Measurements from ENCODE around the gene RNF149. TPM values are rescaled to one million over a fixed set of nuclear protein-coding genes. Genes with fewer than 3 reads are reported as not detected.
A peak's percentile ranks its signal among the peaks of the same experiment; 100 is the strongest.

The RNF149 gene
- total and polyA plus RNA-seq, 8 donors = 51.5 to 111 (median 66.5) TPM

- Histone ChIP-seq H3K4me1 (peaks cover 0 to 41% of the 10 kb centered on the region in 2 donors), H3K4me3 (no peak overlapping the region), H3K27ac (peak overlapping the region in 1 of 2 donors; percentile 92), H3K36me3 (no peaks in the 10 kb centered on the region), H3K27me3 (no peaks in the 10 kb centered on the region), H3K9me3 (no peaks in the 10 kb centered on the region)
- DNase-seq = no peak
- no peak for ATAC-seq
- TF ChIP-seq CTCF (IDR thresholded peaks at IDR 0.05) = no peak
- intact Hi-C loops (cut with DNase I) = no loop called here
These were observed 22.7 kb upstream of the RNF149 start for GRCh38 chr2:101331202-101331601.

DNA sequence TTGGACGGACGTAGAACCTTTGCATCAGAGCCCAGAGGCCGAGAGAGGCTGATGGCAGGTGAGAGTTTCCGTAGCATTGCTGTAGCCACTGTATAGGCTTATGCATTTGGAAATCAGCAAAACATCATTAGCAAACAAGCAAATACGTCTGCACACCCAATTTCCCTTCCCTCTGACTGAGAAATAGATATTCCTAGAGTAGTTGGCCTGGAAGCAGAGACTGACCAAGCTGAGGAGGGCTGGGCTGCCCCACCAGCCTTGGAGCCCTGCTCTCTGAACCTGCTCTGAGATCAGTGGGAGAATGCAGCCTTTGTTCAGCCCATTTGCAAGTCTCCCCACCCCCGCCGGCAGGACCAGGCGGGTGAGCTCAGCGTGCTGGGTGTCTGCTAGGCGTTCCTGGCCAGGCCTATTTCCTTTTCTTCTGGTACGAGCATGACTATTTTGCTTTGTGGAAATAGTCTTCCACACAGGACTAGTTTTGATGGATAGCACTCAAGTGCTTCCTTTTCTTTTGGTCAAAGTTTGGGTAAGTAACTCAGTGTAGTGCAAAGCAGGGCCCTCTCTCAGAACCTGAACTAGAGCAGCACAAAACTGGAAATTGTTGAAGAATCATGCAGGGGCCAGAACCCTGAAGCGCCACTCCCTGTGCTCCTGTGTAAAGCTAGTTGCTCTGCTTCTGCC is 21.9 kb upstream of the RNF149 start:
- Histone ChIP-seq H3K27me3 (no peaks in the 10 kb centered on the region), H3K27ac (peak overlapping the region; percentile 35 to 92), H3K4me3 (no peak overlapping the region), H3K4me1 (peaks cover 0 to 41% of the 10 kb centered on the region in 2 donors), H3K9me3 (no peaks in the 10 kb centered on the region), H3K36me3 (no peaks in the 10 kb centered on the region)
- TF ChIP-seq CTCF (IDR thresholded peaks at IDR 0.05) = no peak
- ATAC-seq = peak; percentile 44
- intact Hi-C loops (cut with DNase I) = no loop called here
- DNase-seq = peak in 3 of 4 donors; percentile 13 to 88 (median 62)

DNA sequence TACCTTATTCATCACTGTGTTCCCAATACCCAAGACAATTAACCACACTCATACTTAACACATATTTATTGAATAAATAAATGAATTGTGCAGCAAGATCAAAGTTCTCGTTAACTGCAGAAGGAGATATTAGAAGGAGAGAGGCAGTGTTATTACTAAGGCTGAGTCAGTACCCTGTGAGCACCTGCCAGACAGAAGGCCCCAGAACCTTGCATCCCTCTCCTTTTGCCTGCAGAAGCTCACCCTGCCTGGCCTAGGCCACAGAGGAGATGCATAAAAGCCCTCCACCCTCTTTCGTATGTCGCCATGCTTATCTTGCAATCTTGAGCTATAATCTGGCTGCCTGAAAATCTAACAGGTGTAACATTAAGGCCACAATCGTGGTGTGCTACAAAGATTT is 20.5 kb upstream of the RNF149 start:
- intact Hi-C loops (cut with DNase I) = no loop called here
- H3K4me1 ChIP-seq = peaks cover 0 to 41% of the 10 kb centered on the region in 2 donors
- no peak for TF ChIP-seq CTCF (IDR thresholded peaks at IDR 0.05)

DNA sequence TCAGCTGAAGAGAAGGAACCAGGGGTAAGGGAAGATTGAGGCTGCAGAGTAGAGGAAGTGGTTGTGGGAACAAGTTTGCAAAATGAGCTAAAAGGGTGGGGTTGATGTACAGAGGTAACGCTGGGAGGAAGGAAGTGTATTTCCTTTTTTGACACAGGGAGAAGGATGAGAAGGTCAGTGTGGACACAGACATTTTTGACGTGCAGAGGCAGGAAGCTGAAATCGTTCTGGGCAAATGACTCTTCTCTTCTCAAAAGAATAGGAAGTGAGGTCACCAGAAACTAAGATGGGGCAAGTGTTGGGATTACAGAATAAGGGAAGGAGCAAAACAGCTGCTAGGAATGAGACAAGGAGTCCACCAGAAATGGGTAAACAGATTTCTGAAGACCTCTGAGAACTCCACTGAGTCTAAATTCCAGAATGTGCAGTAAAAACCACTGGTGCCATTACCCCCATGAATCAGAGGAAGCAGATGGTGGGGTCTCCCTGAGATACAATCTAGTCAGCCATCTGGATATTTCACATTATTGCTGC is 20.0 kb upstream of the RNF149 start:
- Histone ChIP-seq H3K27me3 (no peaks in the 10 kb centered on the region), H3K36me3 (no peaks in the 10 kb centered on the region), H3K4me3 (no peak overlapping the region), H3K9me3 (no peaks in the 10 kb centered on the region), H3K4me1 (peaks cover 0 to 41% of the 10 kb centered on the region in 2 donors), H3K27ac (peak overlapping the region; percentile 50 to 92)
- peak in 2 of 4 donors; percentile 12 to 50 for DNase-seq
- no peak for TF ChIP-seq CTCF (IDR thresholded peaks at IDR 0.05)
- intact Hi-C loops (cut with DNase I) = no loop called here
- peak; percentile 83 for ATAC-seq

More for the DNA sequence above, 20.5 kb upstream of the RNF149 start:
- Histone ChIP-seq H3K27ac (peak overlapping the region; percentile 50 to 92), H3K36me3 (no peaks in the 10 kb centered on the region), H3K9me3 (no peaks in the 10 kb centered on the region), H3K27me3 (no peaks in the 10 kb centered on the region), H3K4me3 (no peak overlapping the region)
- DNase-seq (no peak), ATAC-seq (no peak)

- no peaks in the 10 kb centered on the region for H3K36me3 ChIP-seq
- no peak for TF ChIP-seq CTCF (IDR thresholded peaks at IDR 0.05)
- peak overlapping the region; percentile 33 to 92 for H3K27ac ChIP-seq
- ATAC-seq (peak; percentile 51), DNase-seq (peak in 1 of 4 donors; percentile 78)
- H3K27me3 ChIP-seq = no peaks in the 10 kb centered on the region
- intact Hi-C loops (cut with DNase I) = no loop called here
- H3K9me3 ChIP-seq = no peaks in the 10 kb centered on the region
- peaks cover 0 to 41% of the 10 kb centered on the region in 2 donors for H3K4me1 ChIP-seq
- H3K4me3 ChIP-seq = no peak overlapping the region
These were observed 19.4 kb upstream of the RNF149 start for GRCh38 chr2:101327863-101328394.
